HG02610 (cell line): ENCODE data around the gene BEND7.

ENCODE experiments used
- ATAC-seq: cut with Tn5 transposase; IDR thresholded peaks from one replicate; pipeline ENCODE4 v1.9.1; 2021; ENCODE audit warnings: mild to moderate bottlenecking, moderate library complexity; ENCODE audit not compliant: unreplicated experiment

The BEND7 gene

GRCh38 chr10:13485623-13486022, 43.2 kb downstream of the BEND7 start:
- ATAC-seq = no peak

GRCh38 chr10:13483951-13484350, 44.9 kb downstream of the BEND7 start:
- ATAC-seq = peak; percentile 54

GRCh38 chr10:13483073-13483472, 45.7 kb downstream of the BEND7 start:
- ATAC-seq = peak; percentile 94

- ATAC-seq = no peak
Observed at GRCh38 chr10:13481690-13482089, 47.1 kb downstream of the BEND7 start.

GRCh38 chr10:13475124-13475523, 53.7 kb downstream of the BEND7 start:
- no peak for ATAC-seq

GRCh38 chr10:13473986-13474385, 54.8 kb downstream of the BEND7 start:
- ATAC-seq = no peak

GRCh38 chr10:13472359-13472758, 56.5 kb downstream of the BEND7 start:
- no peak for ATAC-seq

- ATAC-seq = no peak
Observed at GRCh38 chr10:13470270-13470669, 58.5 kb downstream of the BEND7 start.

GRCh38 chr10:13462551-13462950, 66.3 kb downstream of the BEND7 start:
- ATAC-seq = no peak

- ATAC-seq = no peak
Observed at GRCh38 chr10:13458687-13459012, 70.2 kb downstream of the BEND7 start.

- no peak for ATAC-seq
Observed at GRCh38 chr10:13457958-13458686, 70.7 kb downstream of the BEND7 start.

GRCh38 chr10:13453896-13454295, 74.9 kb downstream of the BEND7 start:
- peak; percentile 72 for ATAC-seq

- no peak for ATAC-seq
Observed at GRCh38 chr10:13450069-13450468, 78.7 kb downstream of the BEND7 start.

GRCh38 chr10:13449296-13449695, 79.5 kb downstream of the BEND7 start:
- ATAC-seq = no peak

GRCh38 chr10:13448216-13448615, 80.6 kb downstream of the BEND7 start:
- no peak for ATAC-seq

GRCh38 chr10:13445656-13446400, 83.0 kb downstream of the BEND7 start:
- ATAC-seq = no peak

GRCh38 chr10:13441476-13441875, 87.3 kb downstream of the BEND7 start:
- ATAC-seq = no peak

- peak; percentile 64 for ATAC-seq
Observed at GRCh38 chr10:13440185-13441061, 88.4 kb downstream of the BEND7 start.

GRCh38 chr10:13439313-13440184, 89.3 kb downstream of the BEND7 start:
- no peak for ATAC-seq

GRCh38 chr10:13437026-13437555, 91.7 kb downstream of the BEND7 start:
- no peak for ATAC-seq
